ENCODE data around the gene GNAI1. TPM values are rescaled to one million over a fixed set of nuclear protein-coding genes. Genes with fewer than 3 reads are reported as not detected.
"Not testable (repeated sequence)": the region's sequence is repeated elsewhere in the genome, so short reads cannot be mapped to it uniquely, and the experiment has no call there.

GNAI1 gene
- total RNA-seq, 2 experiments from 2014 or later = not detected

GRCh38 chr7:80153446-80153845 is 18.8 kb downstream of the GNAI1 start:
- ChIA-PET CTCF (ENCODE audit: unreplicated experiment) (no interaction called here), POLR2A (no interaction called here)
- Histone ChIP-seq H3K4me1 (ENCODE audit: insufficient read depth, low read length, poor library complexity, severe bottlenecking) (no peaks in the 10 kb centered on the region), H2AFZ (ENCODE audit: low read length) (no peak overlapping the region), H3K36me3 (ENCODE audit: insufficient read depth, low read length) (no peaks in the 10 kb centered on the region), H3K4me2 (ENCODE audit: low read length) (no peak overlapping the region), H3K27ac (ENCODE audit: low read depth, low read length, poor library complexity, severe bottlenecking) (no peak overlapping the region), H3K79me2 (ENCODE audit: insufficient read depth, low read depth, low read length) (no peaks in the 10 kb centered on the region), H3K9me3 (ENCODE audit: low read length) (no peaks in the 10 kb centered on the region), H3K9me2 (ENCODE audit: insufficient read depth, low read length) (no peaks in the 10 kb centered on the region), H4K20me1 (ENCODE audit: insufficient read depth, low read length) (no peaks in the 10 kb centered on the region), H3K4me3 (ENCODE audit: low read depth, low read length, poor library complexity, severe bottlenecking) (no peak overlapping the region)
- no peak for TF ChIP-seq CTCF (conservative IDR thresholded peaks at IDR 0.05; ENCODE audit: low read length)
- no peak for TF ChIP-seq EZH2phosphoT487 (IDR thresholded peaks at IDR 0.05; ENCODE audit: borderline replicate concordance, low read depth, low read length)
- DNase-seq (ENCODE audit: low spot score) = no peak
- intact Hi-C loops (cut with micrococcal nuclease; ENCODE audit: unreplicated experiment) = no loop called here
- no TSS peak for BruUV-seq (replicated peaks)

GRCh38 chr7:80154656-80155333 is 20.2 kb downstream of the GNAI1 start:
- ChIA-PET CTCF (ENCODE audit: unreplicated experiment) (no interaction called here), POLR2A (no interaction called here)
- Histone ChIP-seq H3K36me3 (ENCODE audit: insufficient read depth, low read length) (no peaks in the 10 kb centered on the region), H4K20me1 (ENCODE audit: insufficient read depth, low read length) (no peaks in the 10 kb centered on the region), H3K9me3 (ENCODE audit: low read length) (no peaks in the 10 kb centered on the region), H3K27ac (ENCODE audit: low read depth, low read length, poor library complexity, severe bottlenecking) (no peak overlapping the region), H3K79me2 (ENCODE audit: insufficient read depth, low read depth, low read length) (no peaks in the 10 kb centered on the region), H3K4me2 (ENCODE audit: low read length) (no peak overlapping the region), H3K4me3 (ENCODE audit: low read depth, low read length, poor library complexity, severe bottlenecking) (no peak overlapping the region), H3K9me2 (ENCODE audit: insufficient read depth, low read length) (no peaks in the 10 kb centered on the region), H2AFZ (ENCODE audit: low read length) (no peak overlapping the region), H3K4me1 (ENCODE audit: insufficient read depth, low read length, poor library complexity, severe bottlenecking) (no peaks in the 10 kb centered on the region)
- no peak for TF ChIP-seq EZH2phosphoT487 (IDR thresholded peaks at IDR 0.05; ENCODE audit: borderline replicate concordance, low read depth, low read length)
- TF ChIP-seq CTCF (conservative IDR thresholded peaks at IDR 0.05; ENCODE audit: low read length) = no peak
- BruUV-seq (replicated peaks) = no TSS peak
- intact Hi-C loops (cut with micrococcal nuclease; ENCODE audit: unreplicated experiment) = no loop called here
- no peak for DNase-seq (ENCODE audit: low spot score)

DNA sequence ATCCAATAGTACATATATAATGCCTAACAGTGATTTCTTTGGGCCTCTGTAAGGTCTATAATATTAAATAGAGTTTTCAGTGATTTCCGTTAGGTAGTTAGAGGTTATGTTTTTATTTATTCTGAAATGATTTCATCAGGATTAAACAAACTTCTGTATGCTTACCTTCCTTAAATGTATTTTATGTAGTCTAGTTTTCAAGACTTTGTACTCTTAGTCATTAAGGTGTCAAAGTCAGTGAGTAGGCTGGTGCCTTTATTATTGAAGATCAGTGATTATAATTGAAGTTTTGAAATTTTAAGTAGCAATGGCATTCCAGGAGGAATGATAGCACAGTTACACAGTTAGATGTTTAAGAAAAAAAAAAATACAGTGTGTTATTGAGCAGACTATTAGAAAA is 20.7 kb downstream of the GNAI1 start:
- CTCF ChIA-PET (ENCODE audit: unreplicated experiment) = no interaction called here
- no peaks in the 10 kb centered on the region for H3K9me3 ChIP-seq (ENCODE audit: low read length)
- no peak for TF ChIP-seq EZH2phosphoT487 (IDR thresholded peaks at IDR 0.05; ENCODE audit: borderline replicate concordance, low read depth, low read length)
- TF ChIP-seq CTCF (conservative IDR thresholded peaks at IDR 0.05; ENCODE audit: low read length) = no peak
- H3K36me3 ChIP-seq (ENCODE audit: insufficient read depth, low read length) = no peaks in the 10 kb centered on the region
- no peaks in the 10 kb centered on the region for H3K9me2 ChIP-seq (ENCODE audit: insufficient read depth, low read length)
- BruUV-seq (replicated peaks) = no TSS peak
- H3K4me1 ChIP-seq (ENCODE audit: insufficient read depth, low read length, poor library complexity, severe bottlenecking) = no peaks in the 10 kb centered on the region
- no peaks in the 10 kb centered on the region for H4K20me1 ChIP-seq (ENCODE audit: insufficient read depth, low read length)
- no peak overlapping the region for H2AFZ ChIP-seq (ENCODE audit: low read length)
- H3K27ac ChIP-seq (ENCODE audit: low read depth, low read length, poor library complexity, severe bottlenecking) = no peak overlapping the region
- DNase-seq (ENCODE audit: low spot score) = no peak
- intact Hi-C loops (cut with micrococcal nuclease; ENCODE audit: unreplicated experiment) = no loop called here
- no peak overlapping the region for H3K4me2 ChIP-seq (ENCODE audit: low read length)
- POLR2A ChIA-PET = interaction anchor here (0.6 kb wide), 1 partner anchor 12 kb away, joined by 7 read pairs; no protein-coding TSS in a partner anchor
- H3K4me3 ChIP-seq (ENCODE audit: low read depth, low read length, poor library complexity, severe bottlenecking) = no peak overlapping the region
- no peaks in the 10 kb centered on the region for H3K79me2 ChIP-seq (ENCODE audit: insufficient read depth, low read depth, low read length)

DNA sequence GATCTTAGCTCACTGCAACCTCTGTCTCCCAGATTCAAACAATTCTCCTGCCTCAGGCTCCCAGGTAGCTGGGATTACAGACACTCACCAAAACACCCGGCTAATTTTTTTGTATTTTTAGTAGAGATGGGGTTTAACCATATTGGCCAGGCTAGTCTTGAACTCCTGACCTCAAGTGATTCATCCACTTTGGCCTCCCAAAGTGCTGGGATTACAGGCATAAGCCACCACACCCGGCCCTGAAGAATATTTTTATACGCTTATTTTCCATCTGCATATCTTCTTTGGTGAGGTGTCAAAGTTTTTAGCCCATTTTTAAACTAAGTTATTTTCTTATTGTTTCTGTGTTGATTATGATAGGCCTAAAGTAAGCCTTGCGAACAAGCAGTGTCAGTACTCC is 23.1 kb downstream of the GNAI1 start:
- H3K9me2 ChIP-seq (ENCODE audit: insufficient read depth, low read length); H4K20me1 ChIP-seq (ENCODE audit: insufficient read depth, low read length); H2AFZ ChIP-seq (ENCODE audit: low read length); H3K4me2 ChIP-seq (ENCODE audit: low read length); BruUV-seq (replicated peaks); H3K27ac ChIP-seq (ENCODE audit: low read depth, low read length, poor library complexity, severe bottlenecking); H3K36me3 ChIP-seq (ENCODE audit: insufficient read depth, low read length); H3K4me1 ChIP-seq (ENCODE audit: insufficient read depth, low read length, poor library complexity, severe bottlenecking); H3K79me2 ChIP-seq (ENCODE audit: insufficient read depth, low read depth, low read length); intact Hi-C loops (cut with micrococcal nuclease; ENCODE audit: unreplicated experiment); DNase-seq (ENCODE audit: low spot score); H3K9me3 ChIP-seq (ENCODE audit: low read length); POLR2A ChIA-PET; CTCF ChIA-PET (ENCODE audit: unreplicated experiment); H3K4me3 ChIP-seq (ENCODE audit: low read depth, low read length, poor library complexity, severe bottlenecking): not testable (repeated sequence)

Measured in OCI-LY7 (cell line).